Loucy (cell line): Measurements from ENCODE around the gene CDHR1.

Source experiments
- CTCF ChIP-seq: fragments of 200-600 bp; sonication (generic); conservative IDR thresholded peaks from 2 replicates; pipeline ENCODE4 v1.5.1; 2014; ENCODE audit warnings: mild to moderate bottlenecking, antibody characterized with exemption, low read length
- EZH2phosphoT487 ChIP-seq: fragments of 200-600 bp; IDR thresholded peaks from 2 replicates; pipeline ENCODE4 v1.6.1; 2018; ENCODE audit warnings: antibody characterized with exemption, mild to moderate bottlenecking, moderate library complexity, borderline replicate concordance

- TF ChIP-seq CTCF (no peak), EZH2phosphoT487 (no peak)
These were observed 2.6 kb downstream of the CDHR1 start for GRCh38 chr10:84196941-84197340.
